DOHH2 (cell line): ENCODE data around the gene DBT.

Experiments used
- EZH2phosphoT487 ChIP-seq: fragments of 200-600 bp; sonication (generic); IDR thresholded peaks from 2 replicates; pipeline ENCODE4 v1.6.1; 2017; ENCODE audit warnings: borderline replicate concordance, mild to moderate bottlenecking, antibody characterized with exemption, low read length, moderate library complexity, mixed read lengths
- TF ChIP-seq, protein P1 (sequence below): fragments of 200-600 bp; sonication (generic); IDR thresholded peaks from one replicate; pipeline ENCODE4 v1.5.1; 2014; ENCODE audit warnings: antibody characterized with exemption, mild to moderate bottlenecking, low read depth, low read length; ENCODE audit not compliant: poor library complexity, severe bottlenecking

DNA sequence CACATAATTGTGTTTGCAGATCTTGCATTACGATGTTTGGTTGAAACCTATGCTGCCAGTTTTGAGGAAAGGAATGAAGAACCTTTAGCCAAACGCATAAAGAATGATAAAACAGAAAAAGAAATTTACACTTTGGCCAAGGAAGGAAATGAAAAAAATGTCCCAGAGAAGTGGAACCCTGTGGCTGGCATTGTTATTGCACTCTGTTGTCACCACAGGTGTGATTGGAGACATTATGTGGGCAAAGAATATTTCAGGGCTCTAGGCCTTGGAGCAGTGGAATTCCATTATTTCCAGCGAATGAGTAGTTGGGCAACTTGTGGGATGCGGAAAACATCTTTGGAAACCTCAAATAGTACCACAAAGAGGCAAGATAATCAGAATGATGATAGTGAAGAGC lies 101.8 kb downstream of the DBT start:
- TF ChIP-seq, protein P1, sequence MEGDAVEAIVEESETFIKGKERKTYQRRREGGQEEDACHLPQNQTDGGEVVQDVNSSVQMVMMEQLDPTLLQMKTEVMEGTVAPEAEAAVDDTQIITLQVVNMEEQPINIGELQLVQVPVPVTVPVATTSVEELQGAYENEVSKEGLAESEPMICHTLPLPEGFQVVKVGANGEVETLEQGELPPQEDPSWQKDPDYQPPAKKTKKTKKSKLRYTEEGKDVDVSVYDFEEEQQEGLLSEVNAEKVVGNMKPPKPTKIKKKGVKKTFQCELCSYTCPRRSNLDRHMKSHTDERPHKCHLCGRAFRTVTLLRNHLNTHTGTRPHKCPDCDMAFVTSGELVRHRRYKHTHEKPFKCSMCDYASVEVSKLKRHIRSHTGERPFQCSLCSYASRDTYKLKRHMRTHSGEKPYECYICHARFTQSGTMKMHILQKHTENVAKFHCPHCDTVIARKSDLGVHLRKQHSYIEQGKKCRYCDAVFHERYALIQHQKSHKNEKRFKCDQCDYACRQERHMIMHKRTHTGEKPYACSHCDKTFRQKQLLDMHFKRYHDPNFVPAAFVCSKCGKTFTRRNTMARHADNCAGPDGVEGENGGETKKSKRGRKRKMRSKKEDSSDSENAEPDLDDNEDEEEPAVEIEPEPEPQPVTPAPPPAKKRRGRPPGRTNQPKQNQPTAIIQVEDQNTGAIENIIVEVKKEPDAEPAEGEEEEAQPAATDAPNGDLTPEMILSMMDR: no peak
- no peak for TF ChIP-seq EZH2phosphoT487
